Thyroid gland (tissue), 4 donors: ENCODE data around the gene ZNF223. TPM values are rescaled to one million over a fixed set of nuclear protein-coding genes. Genes with fewer than 3 reads are reported as not detected.
A peak's percentile ranks its signal among the peaks of the same experiment; 100 is the strongest.

ENCODE experiments used
- DNase-seq, 2 donors: peaks; one replicate each; pipeline ENCODE4 v3.0.0-alpha.2; 2019
- H3K27ac ChIP-seq, 3 donors: fragments of 200-600 bp; sonication (generic); 1 replicate in 2 of 3; 2 replicates in 1 of 3; pipeline ENCODE4 v1.5.1; 2016 to 2019; ENCODE audit warnings: mild to moderate bottlenecking in 1 of 3, moderate library complexity in 1 of 3
- H3K27me3 ChIP-seq: fragments of 200-600 bp; sonication (generic); one replicate; pipeline ENCODE4 v1.5.1; 2019
- H3K36me3 ChIP-seq, 2 donors: fragments of 200-600 bp; sonication (generic); one replicate each; pipeline ENCODE4 v1.5.1; 2016 to 2019
- H3K4me1 ChIP-seq, 2 donors: fragments of 200-600 bp; sonication (generic); one replicate each; pipeline ENCODE4 v1.5.1; 2017 to 2019
- H3K4me3 ChIP-seq, 3 donors: fragments of 200-600 bp; sonication (generic); replicated peaks in 1 of 3; 1 replicate in 2 of 3; 2 replicates in 1 of 3; pipeline ENCODE4 v1.5.1; 2016; ENCODE audit warnings: mild to moderate bottlenecking in 1 of 3
- H3K9me3 ChIP-seq: fragments of 200-600 bp; sonication (generic); one replicate; pipeline ENCODE4 v1.5.1; 2017
- CTCF ChIP-seq, 6 experiments: fragments of 200-600 bp in 3 of 6; fragments of 450-650 bp in 3 of 6; sonication (generic) in 3 of 6; IDR thresholded peaks; one replicate each; pipeline ENCODE4 v1.5.1; 2016 to 2019; ENCODE audit warnings: antibody characterized with exemption in 6 of 6, mild to moderate bottlenecking in 2 of 6, inconsistent platforms in 1 of 6, moderate library complexity in 1 of 6
- POLR2A ChIP-seq, 2 donors: fragments of 450-650 bp; IDR thresholded peaks; one replicate each; pipeline ENCODE4 v1.6.1; 2017; ENCODE audit warnings: antibody characterized with exemption in 2 of 2, mild to moderate bottlenecking in 2 of 2, moderate library complexity in 1 of 2
- WGBS, 2 donors: methylation state at CpG; one replicate each; pipeline ENCODE4 v1.1.5; 2017; 5-methylcytosine and 5-hydroxymethylcytosine counted together
- intact Hi-C: fragments of 100-400 bp; cut with DNase I; formaldehyde crosslinking; loops from one replicate; pipeline ENCODE4 v1.15.1; 2023
- total RNA-seq, 4 donors: library from RNA; depleted of rRNA; stranded (reverse); fragments of >200 nt; gene quantifications; one replicate each; pipeline ENCODE4 v1.2.3, GENCODE V29; 2016

Gene ZNF223
- total RNA-seq, 4 donors from 2014 or later, result 5.1 to 10.6 (median 10.0) TPM

GRCh38 chr19:44050740-44051649 is 841 bp upstream of the ZNF223 start:
- WGBS, 2 donors, result 11 to 13% methylated on average over 21 of the region's 21 CpGs
- H3K4me3 ChIP-seq, result peak overlapping the region in 2 of 3 donors; percentile 5 to 71
- TF ChIP-seq POLR2A (IDR thresholded peaks at IDR 0.05) (no peak), CTCF (IDR thresholded peaks at IDR 0.05) (no peak)
- no peaks in the 10 kb centered on the region for H3K27me3 ChIP-seq
- peak; percentile 33 for DNase-seq
- no peaks in the 10 kb centered on the region for H3K36me3 ChIP-seq
- no peaks in the 10 kb centered on the region for H3K9me3 ChIP-seq
- peak overlapping the region in 2 of 3 donors; percentile 26 to 62 for H3K27ac ChIP-seq
- intact Hi-C loops, result no loop called here
- H3K4me1 ChIP-seq, result peaks cover 11% of the 10 kb centered on the region in 2 donors

- DNase-seq, result no peak
- Histone ChIP-seq H3K27me3 (no peaks in the 10 kb centered on the region), H3K27ac (no peak overlapping the region), H3K9me3 (no peaks in the 10 kb centered on the region), H3K4me3 (no peak overlapping the region), H3K36me3 (peaks cover 6 to 9% of the 10 kb centered on the region in 2 donors), H3K4me1 (peaks cover 10 to 11% of the 10 kb centered on the region in 2 donors)
- intact Hi-C loops, result no loop called here
- TF ChIP-seq POLR2A (IDR thresholded peaks at IDR 0.05) (no peak), CTCF (IDR thresholded peaks at IDR 0.05) (no peak)
- 90 to 97% methylated on average over 5 of the region's 5 CpGs for WGBS, 2 donors
Measured at GRCh38 chr19:44055870-44056269, 4.0 kb downstream of the ZNF223 start.

- Histone ChIP-seq H3K9me3 (no peaks in the 10 kb centered on the region), H3K36me3 (peaks cover 28 to 36% of the 10 kb centered on the region in 2 donors), H3K4me3 (no peak overlapping the region), H3K4me1 (no peaks in the 10 kb centered on the region), H3K27ac (no peak overlapping the region), H3K27me3 (no peaks in the 10 kb centered on the region)
- TF ChIP-seq POLR2A (IDR thresholded peaks at IDR 0.05), result no peak
- no peak for TF ChIP-seq CTCF (IDR thresholded peaks at IDR 0.05)
- DNase-seq, result no peak
- 94 to 95% methylated on average over 2 of the region's 2 CpGs for WGBS, 2 donors
- intact Hi-C loops, result no loop called here
Measured at GRCh38 chr19:44059229-44059628, 7.4 kb downstream of the ZNF223 start.

GRCh38 chr19:44061038-44061437 is 9.2 kb downstream of the ZNF223 start:
- no peak for DNase-seq
- no peak overlapping the region for H3K4me3 ChIP-seq
- intact Hi-C loops, result no loop called here
- H3K27me3 ChIP-seq, result no peaks in the 10 kb centered on the region
- no peaks in the 10 kb centered on the region for H3K9me3 ChIP-seq
- WGBS, 2 donors, result 96 to 100% methylated on average over 1 of the region's 1 CpG
- H3K27ac ChIP-seq, result no peak overlapping the region
- no peak for TF ChIP-seq CTCF (IDR thresholded peaks at IDR 0.05)
- TF ChIP-seq POLR2A (IDR thresholded peaks at IDR 0.05), result no peak
- peaks cover 45 to 46% of the 10 kb centered on the region in 2 donors for H3K36me3 ChIP-seq
- H3K4me1 ChIP-seq, result no peaks in the 10 kb centered on the region

GRCh38 chr19:44066305-44066704 is 14.5 kb downstream of the ZNF223 start:
- H3K27me3 ChIP-seq, result no peaks in the 10 kb centered on the region
- TF ChIP-seq POLR2A (IDR thresholded peaks at IDR 0.05) (no peak), CTCF (IDR thresholded peaks at IDR 0.05) (no peak)
- no peak overlapping the region for H3K4me3 ChIP-seq
- H3K4me1 ChIP-seq, result no peaks in the 10 kb centered on the region
- intact Hi-C loops, result no loop called here
- no peak for DNase-seq
- peaks cover 43 to 45% of the 10 kb centered on the region in 2 donors for H3K36me3 ChIP-seq
- 62 to 65% methylated on average over 3 of the region's 3 CpGs for WGBS, 2 donors
- H3K27ac ChIP-seq, result no peak overlapping the region
- H3K9me3 ChIP-seq, result no peaks in the 10 kb centered on the region
